Measurements from ENCODE around the gene PPM1J.

GRCh38 chr1:112706505-112707220, 8.5 kb downstream of the PPM1J start, which contains the start of gene RHOC:
- TF ChIP-seq, protein P1, sequence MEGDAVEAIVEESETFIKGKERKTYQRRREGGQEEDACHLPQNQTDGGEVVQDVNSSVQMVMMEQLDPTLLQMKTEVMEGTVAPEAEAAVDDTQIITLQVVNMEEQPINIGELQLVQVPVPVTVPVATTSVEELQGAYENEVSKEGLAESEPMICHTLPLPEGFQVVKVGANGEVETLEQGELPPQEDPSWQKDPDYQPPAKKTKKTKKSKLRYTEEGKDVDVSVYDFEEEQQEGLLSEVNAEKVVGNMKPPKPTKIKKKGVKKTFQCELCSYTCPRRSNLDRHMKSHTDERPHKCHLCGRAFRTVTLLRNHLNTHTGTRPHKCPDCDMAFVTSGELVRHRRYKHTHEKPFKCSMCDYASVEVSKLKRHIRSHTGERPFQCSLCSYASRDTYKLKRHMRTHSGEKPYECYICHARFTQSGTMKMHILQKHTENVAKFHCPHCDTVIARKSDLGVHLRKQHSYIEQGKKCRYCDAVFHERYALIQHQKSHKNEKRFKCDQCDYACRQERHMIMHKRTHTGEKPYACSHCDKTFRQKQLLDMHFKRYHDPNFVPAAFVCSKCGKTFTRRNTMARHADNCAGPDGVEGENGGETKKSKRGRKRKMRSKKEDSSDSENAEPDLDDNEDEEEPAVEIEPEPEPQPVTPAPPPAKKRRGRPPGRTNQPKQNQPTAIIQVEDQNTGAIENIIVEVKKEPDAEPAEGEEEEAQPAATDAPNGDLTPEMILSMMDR (IDR thresholded peaks at IDR 0.05), result no peak
- TF ChIP-seq POLR2A (IDR thresholded peaks at IDR 0.05) (peak; percentile 73 to 90), EP300 (IDR thresholded peaks at IDR 0.05) (peak in 1 of 2 donors; percentile 91)
